OCI-LY1 (cell line): ENCODE measurements around the gene SMARCC2.

Experiments
- H2AFZ ChIP-seq: fragments of 200-600 bp; sonication (generic), shearing (Covaris generic); 2 replicates; pipeline ENCODE4 v1.6.0; 2014; ENCODE audit warnings: antibody characterized with exemption, mild to moderate bottlenecking, low read length
- H3F3A ChIP-seq: fragments of 200-600 bp; sonication (generic), shearing (Covaris generic); 2 replicates; pipeline ENCODE4 v1.6.0; 2014; ENCODE audit warnings: mild to moderate bottlenecking, antibody characterized with exemption, low read length, moderate library complexity; ENCODE audit not compliant: insufficient read depth
- H3K27ac ChIP-seq: fragments of 200-600 bp; sonication (generic); 2 replicates; pipeline ENCODE4 v1.5.1; 2014; ENCODE audit warnings: low read length, mixed run types, mild to moderate bottlenecking, low read depth; ENCODE audit not compliant: poor library complexity, severe bottlenecking
- H3K27me3 ChIP-seq: fragments of 200-600 bp; sonication (generic); 2 replicates; pipeline ENCODE4 v1.6.0; 2014; ENCODE audit warnings: antibody characterized with exemption, mild to moderate bottlenecking, low read length, moderate library complexity; ENCODE audit not compliant: insufficient read depth
- H3K36me3 ChIP-seq: fragments of 200-600 bp; sonication (generic); 2 replicates; pipeline ENCODE4 v1.6.1; 2014; ENCODE audit warnings: mild to moderate bottlenecking, antibody characterized with exemption, low read length, moderate library complexity, mixed read lengths; ENCODE audit not compliant: insufficient read depth
- H3K4me1 ChIP-seq: fragments of 200-600 bp; sonication (generic); 2 replicates; pipeline ENCODE4 v1.5.1; 2014; ENCODE audit warnings: mild to moderate bottlenecking, low read length, moderate library complexity; ENCODE audit not compliant: insufficient read depth, severe bottlenecking
- H3K4me2 ChIP-seq: fragments of 200-600 bp; sonication (generic), shearing (Covaris generic); 2 replicates; pipeline ENCODE4 v1.6.1; 2014; ENCODE audit warnings: low read length
- H3K4me3 ChIP-seq: fragments of 200-600 bp; sonication (generic); 2 replicates; pipeline ENCODE4 v1.5.1; 2014; ENCODE audit warnings: low read length, low read depth, mild to moderate bottlenecking, mixed read lengths; ENCODE audit not compliant: poor library complexity, severe bottlenecking
- H3K79me2 ChIP-seq: fragments of 200-600 bp; shearing (Covaris generic); 2 replicates; pipeline ENCODE4 v1.6.1; 2016; ENCODE audit warnings: mixed run types, low read length, mixed read lengths; ENCODE audit not compliant: insufficient read depth
- H3K9ac ChIP-seq: fragments of 200-600 bp; sonication (generic), shearing (Covaris generic); 2 replicates; pipeline ENCODE4 v1.6.1; 2014; ENCODE audit warnings: mild to moderate bottlenecking, low read length, mixed read lengths
- H3K9me2 ChIP-seq: fragments of 200-600 bp; sonication (generic), shearing (Covaris generic); 2 replicates; pipeline ENCODE4 v1.6.1; 2014; ENCODE audit warnings: low read depth, mild to moderate bottlenecking, low read length, mixed read lengths
- H3K9me3 ChIP-seq: fragments of 200-600 bp; shearing (Covaris generic); 2 replicates; pipeline ENCODE4 v1.6.1; 2014; ENCODE audit warnings: low read length, mixed read lengths
- H4K20me1 ChIP-seq: fragments of 200-600 bp; sonication (generic), shearing (Covaris generic); 2 replicates; pipeline ENCODE4 v1.6.0; 2016; ENCODE audit warnings: mild to moderate bottlenecking, low read length; ENCODE audit not compliant: insufficient read depth
- EZH2 ChIP-seq: fragments of 200-600 bp; sonication (generic), shearing (Covaris generic); IDR thresholded peaks from 2 replicates; pipeline ENCODE4 v1.8.0; 2017; ENCODE audit warnings: borderline replicate concordance, mixed run types, mild to moderate bottlenecking, antibody characterized with exemption, low read length, moderate library complexity, mixed read lengths
- TF ChIP-seq, protein P1 (sequence below): fragments of 200-600 bp; sonication (generic), shearing (Covaris generic); IDR thresholded peaks from 2 replicates; pipeline ENCODE4 v1.5.1; 2017; ENCODE audit warnings: mild to moderate bottlenecking, antibody characterized with exemption, low read length, moderate library complexity, mixed read lengths

The SMARCC2 gene

DNA sequence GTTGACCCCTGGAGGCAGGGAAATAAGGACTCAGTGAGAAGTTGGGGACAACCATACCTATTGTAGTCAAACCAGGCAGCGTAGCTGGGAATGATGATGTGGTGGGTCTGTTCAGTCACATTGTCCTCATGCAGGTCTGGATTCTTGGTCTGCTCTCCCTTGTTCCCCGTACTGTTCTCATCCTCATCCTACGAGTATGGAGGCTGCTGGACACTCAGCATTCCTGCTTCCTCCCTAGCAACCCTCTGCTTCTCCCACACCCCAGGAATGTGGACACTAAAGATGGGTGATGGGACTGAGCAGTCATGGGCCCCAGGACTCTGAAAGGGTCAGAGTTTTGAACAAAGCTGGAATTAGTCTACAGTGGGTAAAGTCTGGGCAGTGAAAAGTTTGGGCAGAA is 10.9 kb downstream of the SMARCC2 start:
- TF ChIP-seq, protein P1, sequence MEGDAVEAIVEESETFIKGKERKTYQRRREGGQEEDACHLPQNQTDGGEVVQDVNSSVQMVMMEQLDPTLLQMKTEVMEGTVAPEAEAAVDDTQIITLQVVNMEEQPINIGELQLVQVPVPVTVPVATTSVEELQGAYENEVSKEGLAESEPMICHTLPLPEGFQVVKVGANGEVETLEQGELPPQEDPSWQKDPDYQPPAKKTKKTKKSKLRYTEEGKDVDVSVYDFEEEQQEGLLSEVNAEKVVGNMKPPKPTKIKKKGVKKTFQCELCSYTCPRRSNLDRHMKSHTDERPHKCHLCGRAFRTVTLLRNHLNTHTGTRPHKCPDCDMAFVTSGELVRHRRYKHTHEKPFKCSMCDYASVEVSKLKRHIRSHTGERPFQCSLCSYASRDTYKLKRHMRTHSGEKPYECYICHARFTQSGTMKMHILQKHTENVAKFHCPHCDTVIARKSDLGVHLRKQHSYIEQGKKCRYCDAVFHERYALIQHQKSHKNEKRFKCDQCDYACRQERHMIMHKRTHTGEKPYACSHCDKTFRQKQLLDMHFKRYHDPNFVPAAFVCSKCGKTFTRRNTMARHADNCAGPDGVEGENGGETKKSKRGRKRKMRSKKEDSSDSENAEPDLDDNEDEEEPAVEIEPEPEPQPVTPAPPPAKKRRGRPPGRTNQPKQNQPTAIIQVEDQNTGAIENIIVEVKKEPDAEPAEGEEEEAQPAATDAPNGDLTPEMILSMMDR = no peak
- TF ChIP-seq EZH2 = no peak
- Histone ChIP-seq H2AFZ (no peak overlapping the region), H3K9me2 (no peaks in the 10 kb centered on the region), H3K9ac (no peak overlapping the region), H3K79me2 (no peaks in the 10 kb centered on the region), H3F3A (no peaks in the 10 kb centered on the region), H3K4me3 (no peak overlapping the region), H4K20me1 (no peaks in the 10 kb centered on the region), H3K27ac (no peak overlapping the region), H3K4me2 (no peak overlapping the region), H3K9me3 (no peaks in the 10 kb centered on the region), H3K27me3 (no peaks in the 10 kb centered on the region), H3K4me1 (no peaks in the 10 kb centered on the region), H3K36me3 (peaks cover 93% of the 10 kb centered on the region)

DNA sequence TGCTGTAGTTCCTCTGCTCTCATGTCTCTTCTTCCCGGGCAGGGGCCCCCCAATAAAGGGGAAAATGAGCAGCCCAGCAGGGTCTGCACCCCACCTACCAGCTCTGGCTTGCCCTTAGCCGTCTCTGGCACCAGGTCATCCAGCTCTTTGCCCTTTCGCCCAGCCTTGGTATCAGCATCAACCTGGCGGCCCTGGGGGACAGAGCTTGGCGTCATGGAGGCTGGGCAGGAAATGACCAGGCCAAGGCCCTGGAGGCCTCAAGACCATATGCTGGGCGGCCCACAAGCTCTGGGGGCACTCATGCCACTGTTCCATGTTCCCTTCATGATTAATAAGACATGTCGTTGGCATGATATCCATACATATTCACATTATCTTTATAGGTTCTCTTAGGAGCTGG is 16.4 kb downstream of the SMARCC2 start:
- Histone ChIP-seq H3F3A (no peaks in the 10 kb centered on the region), H3K9me2 (no peaks in the 10 kb centered on the region), H3K9ac (no peak overlapping the region), H3K79me2 (no peaks in the 10 kb centered on the region), H3K27me3 (no peaks in the 10 kb centered on the region), H3K9me3 (no peaks in the 10 kb centered on the region), H4K20me1 (no peaks in the 10 kb centered on the region), H3K4me2 (no peak overlapping the region), H3K27ac (no peak overlapping the region), H3K4me3 (no peak overlapping the region), H3K36me3 (peaks cover 87% of the 10 kb centered on the region), H2AFZ (no peak overlapping the region), H3K4me1 (no peaks in the 10 kb centered on the region)
- no peak for TF ChIP-seq EZH2
- TF ChIP-seq, protein P1 = no peak

DNA sequence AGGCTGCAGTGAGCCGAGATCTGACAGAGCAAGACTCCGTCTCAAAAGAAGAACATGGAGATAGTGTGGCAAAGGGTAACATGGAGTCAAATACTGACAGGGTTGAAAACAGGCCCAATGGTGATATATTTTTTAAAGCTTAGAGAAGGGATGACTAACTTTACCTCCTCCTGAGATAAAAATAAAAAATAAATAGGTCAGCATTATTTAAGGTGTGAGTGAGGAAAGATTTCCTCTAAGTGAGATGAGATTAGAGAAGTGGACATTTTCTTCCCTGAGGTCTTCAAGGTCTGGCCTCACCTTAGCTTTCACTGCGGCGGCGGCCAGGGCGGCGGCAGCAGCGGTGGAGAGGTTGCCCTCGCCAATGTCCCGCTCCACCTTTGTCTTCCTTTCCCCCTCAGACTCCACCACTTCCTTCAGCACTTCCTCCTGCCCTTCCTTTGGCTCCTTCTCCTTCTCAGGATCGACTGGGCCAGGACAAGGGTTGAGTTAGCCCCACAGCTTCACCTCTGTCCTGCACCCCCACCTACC is 20.0 kb downstream of the SMARCC2 start:
- no peaks in the 10 kb centered on the region for H3K9me3 ChIP-seq
- peaks cover 88% of the 10 kb centered on the region for H3K36me3 ChIP-seq
- TF ChIP-seq, protein P1 = no peak
- TF ChIP-seq EZH2 = no peak

More for the DNA sequence above, 20.0 kb downstream of the SMARCC2 start:
- H2AFZ ChIP-seq = no peak overlapping the region
- no peak overlapping the region for H3K9ac ChIP-seq
- no peaks in the 10 kb centered on the region for H3K27me3 ChIP-seq
- H3K4me3 ChIP-seq = no peak overlapping the region
- H3K4me1 ChIP-seq = no peaks in the 10 kb centered on the region
- H3K79me2 ChIP-seq = no peaks in the 10 kb centered on the region
- H3F3A ChIP-seq = no peaks in the 10 kb centered on the region
- H4K20me1 ChIP-seq = no peaks in the 10 kb centered on the region
- no peak overlapping the region for H3K4me2 ChIP-seq
- H3K9me2 ChIP-seq = no peaks in the 10 kb centered on the region
- no peak overlapping the region for H3K27ac ChIP-seq
